ENCODE measurements around the gene SEC61B.

Gene SEC61B

DNA sequence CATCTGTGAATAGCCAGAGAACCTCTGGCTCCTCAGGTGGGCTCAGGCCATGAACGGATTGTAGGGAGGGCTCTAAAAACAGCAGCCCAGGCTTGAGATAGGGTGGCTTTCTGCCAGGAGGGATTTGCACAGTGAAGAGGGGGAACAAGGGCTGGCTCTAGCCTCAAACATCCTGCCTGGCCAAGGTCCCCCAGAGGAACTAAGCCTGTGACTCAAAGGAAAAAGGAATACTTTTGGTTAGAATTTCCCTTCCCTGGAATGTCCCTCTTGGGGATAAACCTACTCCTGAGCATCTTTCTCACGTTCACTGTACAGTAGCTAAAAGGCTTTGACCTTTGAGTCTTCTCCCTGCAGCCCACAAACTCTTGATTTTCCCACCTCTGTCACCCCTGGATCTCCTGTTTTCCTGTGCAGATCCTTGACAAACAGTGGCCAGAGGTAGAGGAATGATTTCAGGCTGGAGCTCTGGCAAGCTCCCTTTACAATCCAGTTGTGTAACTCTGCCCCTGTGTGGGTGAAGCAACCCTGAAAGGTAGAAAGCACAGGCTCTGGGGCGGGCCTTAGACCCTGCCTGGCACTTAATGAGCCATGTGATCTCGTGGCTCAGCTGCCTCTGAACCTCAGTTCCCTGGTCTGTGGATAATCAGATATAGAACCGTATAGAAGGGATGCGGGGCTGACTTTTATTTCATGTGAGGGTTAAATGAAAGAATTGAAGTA, 17.4 kb downstream of the SEC61B start:
- DNase-seq = no peak

DNA sequence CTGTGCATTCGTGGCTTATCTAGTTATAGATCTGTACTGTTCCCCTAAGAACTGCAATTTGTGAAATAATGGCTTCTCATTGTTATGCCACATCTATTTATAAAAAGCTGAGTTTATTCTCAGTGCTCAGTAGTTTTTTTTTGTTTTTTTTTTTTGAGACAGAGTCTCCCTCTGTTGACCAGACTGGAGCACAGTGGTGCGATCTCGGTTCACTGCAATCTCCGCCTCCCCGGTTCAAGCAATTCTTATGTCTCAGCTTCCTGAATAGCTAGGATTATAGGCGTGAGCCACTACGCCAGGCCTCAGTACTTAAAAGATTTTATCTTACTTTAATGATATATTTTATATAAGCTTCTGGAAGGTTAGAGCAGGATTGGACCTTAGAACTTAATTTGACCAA, 19.0 kb downstream of the SEC61B start:
- DNase-seq = no peak

DNA sequence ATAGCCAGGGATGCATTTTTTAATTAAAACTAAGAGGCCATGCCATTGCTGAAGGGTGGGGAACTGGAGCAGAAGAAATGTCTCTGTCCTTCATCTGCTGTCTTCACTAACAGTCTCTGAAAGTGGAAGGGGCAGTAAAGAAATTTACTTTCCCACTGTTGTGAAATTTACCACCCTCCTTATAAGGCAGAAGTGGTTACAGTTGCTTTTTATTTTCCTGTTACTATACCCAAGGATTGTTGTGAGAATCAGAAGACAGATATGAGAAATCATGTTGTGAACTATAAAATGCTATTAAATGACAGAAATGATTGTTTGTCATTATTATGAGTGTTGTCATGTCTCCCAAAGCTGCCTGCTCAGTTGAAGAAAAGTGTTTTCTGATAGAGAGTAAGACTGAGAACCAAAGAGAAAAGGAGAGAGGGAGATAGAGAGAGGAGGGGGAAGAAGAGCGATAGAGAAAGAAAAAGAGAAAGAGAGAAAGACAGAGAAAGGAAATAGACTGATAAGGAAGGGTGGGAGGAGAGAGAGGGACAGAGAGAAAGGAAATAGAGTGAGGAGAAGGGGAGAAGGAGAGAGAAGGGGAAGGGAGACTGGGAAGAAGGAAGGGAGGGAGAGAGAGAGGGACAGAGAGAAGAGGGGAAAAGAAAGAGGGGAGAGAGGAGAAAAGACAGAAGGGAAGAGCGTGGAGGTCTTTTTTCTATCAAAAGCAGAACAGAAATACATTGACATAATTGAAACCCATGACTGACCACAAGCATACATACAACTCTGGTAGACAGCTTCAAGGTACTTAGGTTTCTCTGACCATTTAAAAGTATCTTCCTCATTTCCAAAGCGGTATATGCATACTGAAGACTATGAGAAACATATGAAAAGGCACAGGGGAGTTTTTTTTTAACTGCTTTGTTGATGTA, 22.5 kb downstream of the SEC61B start:
- DNase-seq = no peak

DNA sequence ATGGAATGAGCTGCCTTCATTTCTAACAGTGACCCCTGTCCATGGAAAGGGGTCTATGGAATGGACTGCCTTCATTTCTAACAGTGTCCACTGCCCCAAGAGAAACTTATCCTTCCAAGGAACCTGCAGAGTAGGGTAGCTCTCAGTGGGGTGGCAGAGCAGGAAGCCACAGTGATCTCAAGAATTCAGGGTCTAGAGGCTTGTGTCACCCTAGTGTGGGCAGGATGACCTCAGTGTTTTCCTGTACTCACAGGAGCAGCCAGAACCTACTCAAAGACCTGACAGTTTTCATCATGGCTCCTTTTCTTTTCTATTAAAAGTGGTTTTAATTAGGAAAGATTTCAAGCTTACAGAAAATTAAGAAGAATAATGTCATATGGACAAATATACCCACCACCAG, 27.5 kb downstream of the SEC61B start:
- no peak for DNase-seq

DNA sequence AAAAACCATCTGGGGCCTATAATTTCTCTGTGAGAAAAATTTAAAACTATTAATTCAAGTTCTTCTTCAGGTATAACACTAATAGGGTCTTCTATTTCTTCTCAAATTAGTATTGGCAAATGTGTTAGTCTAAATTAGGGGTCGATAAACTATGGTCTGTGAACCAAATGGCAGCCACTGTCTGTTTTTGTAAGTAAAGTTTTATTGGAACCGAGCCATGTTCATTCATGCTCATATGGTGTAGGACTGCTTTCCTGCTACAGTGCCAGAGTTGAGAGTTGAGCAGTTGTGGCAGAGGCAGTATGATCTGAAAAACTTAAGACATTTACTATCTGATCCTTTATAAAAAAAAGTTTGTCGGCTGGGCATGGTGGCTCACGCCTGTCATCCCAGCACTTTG, 29.1 kb downstream of the SEC61B start:
- DNase-seq = no peak

DNA sequence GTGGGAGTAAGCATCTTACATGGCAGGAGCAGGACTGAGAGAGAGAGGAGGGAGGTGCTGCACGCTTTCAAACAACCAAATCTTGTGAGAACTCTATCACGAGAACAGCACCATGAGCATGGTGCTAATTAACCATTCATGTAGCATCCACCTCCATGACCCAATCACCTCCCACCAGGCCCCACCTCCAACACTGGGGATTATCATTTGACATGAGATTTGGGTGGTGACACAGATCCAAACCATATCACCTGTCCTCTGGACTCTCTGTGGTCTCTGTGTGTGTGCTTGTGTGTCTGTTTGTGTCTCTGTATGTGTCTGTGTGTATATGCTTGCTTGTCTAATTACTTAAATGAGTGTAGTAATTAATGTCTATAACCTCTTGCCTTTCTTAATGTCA, 31.1 kb downstream of the SEC61B start:
- DNase-seq = no peak

DNA sequence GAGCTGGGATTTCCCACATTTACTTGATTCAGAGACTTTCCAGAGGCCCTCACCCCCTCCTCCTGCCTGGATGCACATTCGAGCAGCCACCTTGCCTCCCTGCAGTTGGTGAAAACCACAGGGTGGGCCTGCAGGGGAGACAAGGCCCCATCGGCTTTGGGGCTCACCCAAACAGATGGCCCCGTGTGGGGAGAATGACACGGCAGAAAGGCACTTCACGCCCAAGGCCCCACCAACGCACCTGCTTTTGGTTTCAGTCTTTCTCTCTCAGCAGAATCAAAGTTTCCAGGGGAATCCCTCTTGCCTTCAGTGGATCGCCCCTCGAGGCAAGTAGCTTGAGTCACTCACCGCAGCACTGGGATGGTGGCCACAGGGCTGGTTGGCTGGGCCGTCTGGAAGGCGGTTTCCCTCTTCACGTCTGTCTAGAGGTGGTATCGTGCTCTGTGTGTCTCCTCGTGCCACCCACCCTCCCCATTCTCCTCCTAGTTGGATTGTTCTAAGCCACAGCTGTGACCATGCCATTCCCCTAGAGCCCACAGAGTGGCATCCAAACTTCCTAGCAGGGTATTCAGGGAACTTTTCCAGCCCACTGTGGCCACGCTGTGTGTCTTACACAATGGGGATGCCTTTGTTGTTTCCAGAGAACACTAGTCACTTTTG, 31.8 kb downstream of the SEC61B start:
- no peak for DNase-seq

DNA sequence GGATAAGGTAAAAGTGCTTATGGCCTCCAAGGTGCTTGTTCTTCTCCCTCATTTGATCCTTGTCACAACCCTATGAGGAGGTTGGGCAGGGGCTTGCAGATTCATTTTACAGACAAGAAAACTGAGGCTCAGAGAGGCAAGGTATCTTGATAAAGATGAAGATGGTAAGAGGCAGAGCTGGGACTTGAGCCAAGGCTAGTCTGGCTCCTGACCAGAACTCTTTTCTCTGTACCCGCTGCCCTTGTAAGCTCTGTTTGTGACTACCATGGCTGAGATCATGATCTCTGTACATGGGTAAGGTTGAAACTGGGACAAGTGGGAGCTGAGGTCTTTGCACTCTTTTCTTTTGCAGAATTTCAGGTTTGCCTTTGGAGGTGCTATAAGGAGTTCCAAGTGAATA, 33.6 kb downstream of the SEC61B start:
- DNase-seq = no peak

DNA sequence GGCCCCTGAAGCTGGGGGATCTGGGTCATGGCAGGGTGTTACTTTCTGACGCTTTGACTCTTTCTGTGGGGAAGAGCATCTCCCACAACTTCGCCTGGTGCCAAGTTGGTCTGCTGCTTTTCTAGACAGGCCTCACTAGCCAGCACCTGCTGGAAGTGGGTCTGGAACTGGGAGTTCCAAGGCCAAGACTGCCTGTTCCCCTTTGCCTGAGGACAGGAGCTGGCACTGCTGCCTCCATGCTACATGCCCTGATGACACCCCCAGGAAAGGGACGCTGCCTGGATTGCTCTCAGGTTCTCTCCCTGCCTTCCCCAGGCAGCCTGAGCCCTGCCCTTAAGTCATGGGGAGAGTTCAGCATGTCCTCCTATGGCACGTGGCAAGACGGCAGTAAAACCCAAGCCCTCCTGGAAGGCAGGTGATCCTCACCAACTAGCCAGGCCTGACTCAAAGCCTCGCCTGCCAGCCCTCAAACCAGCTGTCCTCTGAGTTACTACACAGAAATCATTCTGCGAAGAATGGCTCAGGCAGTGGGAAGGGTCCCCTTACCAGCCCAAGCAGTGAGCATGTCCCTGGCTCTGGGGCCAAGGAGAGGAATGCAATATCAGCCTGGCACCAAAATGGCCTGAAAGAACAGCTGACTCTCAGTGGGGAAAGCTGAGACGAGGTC, 35.8 kb downstream of the SEC61B start:
- DNase-seq = no peak

DNA sequence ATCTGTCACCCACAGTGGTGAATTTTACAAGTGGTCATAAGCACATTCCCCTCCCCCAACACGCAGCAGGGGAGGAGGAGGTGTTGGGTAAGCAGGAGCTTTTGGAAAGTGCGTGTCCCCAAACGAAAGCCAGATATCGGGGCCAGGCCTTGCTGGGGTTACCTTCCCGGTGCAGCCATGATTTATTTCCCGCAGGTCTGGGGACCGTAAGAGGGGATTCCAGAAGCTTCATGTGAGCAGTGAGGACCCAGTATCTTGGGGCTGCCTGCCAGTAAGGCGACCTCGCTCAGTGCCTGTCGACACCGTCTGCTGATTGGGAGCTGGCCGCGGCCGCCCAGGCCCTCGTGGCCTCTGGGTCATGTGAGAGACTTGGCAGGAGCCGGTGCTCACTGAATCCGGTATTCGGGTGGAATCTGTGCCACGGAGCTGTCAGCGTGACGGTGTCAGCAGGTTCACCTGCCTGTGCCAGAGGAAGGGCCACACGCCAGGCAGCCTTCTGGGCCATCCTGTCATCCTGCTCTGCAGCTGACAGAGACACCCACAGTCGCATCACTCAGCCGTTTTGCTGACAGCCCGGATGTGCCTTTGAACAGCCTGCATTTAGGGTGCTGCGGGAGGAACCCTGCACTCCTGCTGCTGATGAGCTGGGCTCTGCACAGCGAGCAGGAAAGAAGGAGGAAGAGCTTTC, 37.3 kb downstream of the SEC61B start:
- DNase-seq = peak; percentile 1

DNA sequence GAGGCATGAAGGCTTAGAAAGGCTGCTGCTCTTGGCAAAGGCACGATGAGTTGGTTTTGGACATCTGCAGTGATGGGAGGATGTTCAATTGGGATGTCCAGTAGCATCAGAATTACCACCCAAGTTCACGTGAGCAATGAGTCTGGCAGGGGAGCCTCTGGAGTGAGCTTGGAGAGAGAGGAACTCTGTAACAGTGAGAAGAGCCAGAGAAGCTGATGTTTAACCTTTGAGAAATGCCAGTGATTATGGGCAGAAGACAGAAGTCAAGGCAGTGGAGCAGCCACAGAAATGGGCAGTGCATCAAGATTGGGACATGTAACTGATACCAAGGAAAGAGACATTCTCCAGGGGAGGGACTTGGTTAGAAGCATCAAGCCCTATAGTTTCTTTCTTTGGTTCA, 39.8 kb downstream of the SEC61B start:
- no peak for DNase-seq

DNA sequence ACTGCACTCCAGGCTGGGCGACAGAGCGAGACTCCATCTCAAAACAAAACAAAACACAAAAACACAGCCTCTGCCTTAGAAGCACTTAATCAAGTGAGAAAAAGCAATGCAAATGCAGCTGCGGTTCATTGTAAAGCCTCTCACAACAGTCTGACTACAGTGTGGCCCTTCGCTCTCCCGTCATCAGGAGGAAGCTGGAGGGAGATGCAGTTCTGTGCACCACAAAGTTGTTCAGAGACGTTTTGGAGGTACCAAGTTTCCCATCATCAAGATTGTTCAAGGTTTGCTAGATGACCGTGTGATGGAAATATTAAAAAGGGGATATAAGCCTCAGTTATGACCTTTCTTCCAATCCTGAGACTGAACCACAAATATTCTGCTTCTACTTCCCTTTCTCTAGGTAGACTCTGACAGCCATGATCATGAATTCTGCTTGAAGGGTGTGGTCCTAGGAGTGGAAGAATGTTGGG, 40.9 kb downstream of the SEC61B start:
- no peak for DNase-seq

DNA sequence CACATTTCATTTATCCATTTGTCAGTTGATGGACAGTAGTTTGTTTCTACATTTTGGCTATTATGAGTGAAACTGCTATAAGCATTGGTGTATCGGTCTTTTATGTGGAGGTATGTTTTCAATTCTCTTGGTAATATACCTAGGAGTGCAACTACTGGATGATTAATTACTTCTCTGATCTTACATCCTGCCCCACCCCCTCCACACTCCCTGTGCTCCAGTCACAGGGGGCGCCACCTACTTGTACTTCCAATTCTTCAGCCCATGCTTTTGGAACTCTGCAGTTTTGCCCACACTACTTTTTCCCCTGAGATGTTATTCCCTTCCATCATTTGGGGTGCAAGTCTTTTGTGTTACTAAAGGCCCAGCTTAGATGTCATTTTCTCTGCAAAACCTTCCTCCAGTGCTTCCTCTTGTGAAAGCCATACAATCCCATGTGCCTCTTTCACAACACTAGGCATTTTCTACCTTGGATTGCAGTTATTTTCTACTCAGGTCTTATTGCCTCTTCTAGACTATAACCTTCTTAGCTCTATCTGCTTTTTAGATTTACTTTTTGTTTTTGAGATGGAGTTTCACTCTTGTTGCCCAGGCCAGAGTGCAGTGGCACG, 42.1 kb downstream of the SEC61B start:
- no peak for DNase-seq

DNA sequence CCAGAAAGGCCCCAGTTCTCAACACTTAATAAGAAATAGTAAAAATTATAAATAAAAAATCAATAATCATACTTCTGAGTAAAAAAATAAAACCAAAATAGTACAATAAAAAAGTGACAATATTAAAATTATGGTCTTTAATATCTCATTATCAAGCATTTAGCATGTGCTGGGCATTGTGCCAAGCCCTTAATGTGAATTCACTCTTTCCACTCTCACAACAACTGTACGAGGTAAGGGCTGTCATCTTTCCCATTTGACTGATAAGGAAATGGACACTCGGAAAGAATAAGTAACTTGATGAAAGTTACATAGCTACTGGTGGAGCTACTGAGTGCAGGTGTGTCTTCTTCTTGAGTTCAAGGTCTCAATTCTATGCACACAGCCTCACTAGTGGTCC, 43.6 kb downstream of the SEC61B start:
- DNase-seq = no peak

DNA sequence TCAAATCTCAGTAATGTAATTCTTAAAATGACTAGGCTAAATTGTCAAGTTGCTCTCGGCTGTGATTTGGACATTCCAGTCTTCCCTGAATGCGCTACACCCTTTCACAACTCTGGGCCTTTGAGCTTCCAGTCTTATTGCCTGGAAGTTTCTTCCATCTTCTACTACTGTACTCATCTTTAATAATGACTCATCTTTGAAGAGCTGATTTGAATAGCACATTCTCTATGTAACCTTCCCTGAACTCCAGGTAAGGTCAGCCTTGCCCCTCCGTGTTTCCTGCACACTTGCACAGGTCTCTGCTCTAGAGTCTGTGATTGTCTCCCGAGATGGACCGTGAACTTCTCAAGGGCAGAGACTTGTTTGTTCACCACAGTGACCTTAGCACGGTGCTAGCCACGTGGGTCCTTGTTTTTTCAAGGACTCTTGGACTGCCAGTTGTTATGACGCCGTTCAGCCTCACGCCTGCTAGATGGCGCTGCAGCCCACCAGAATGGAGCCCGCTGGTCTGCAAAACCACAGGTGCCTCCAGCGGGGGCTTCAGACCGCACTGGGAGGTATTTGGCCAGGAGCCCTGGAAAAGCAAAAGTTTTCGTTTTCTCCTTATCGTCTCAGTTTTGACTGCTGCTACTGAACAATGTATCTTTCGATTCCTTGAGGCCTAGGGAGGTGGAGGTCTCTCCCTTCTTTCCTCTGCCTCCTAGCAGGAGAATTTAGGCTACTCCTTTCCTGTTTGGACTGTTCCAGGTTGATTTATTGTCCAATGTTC, 44.4 kb downstream of the SEC61B start:
- DNase-seq = peak; percentile 41

DNA sequence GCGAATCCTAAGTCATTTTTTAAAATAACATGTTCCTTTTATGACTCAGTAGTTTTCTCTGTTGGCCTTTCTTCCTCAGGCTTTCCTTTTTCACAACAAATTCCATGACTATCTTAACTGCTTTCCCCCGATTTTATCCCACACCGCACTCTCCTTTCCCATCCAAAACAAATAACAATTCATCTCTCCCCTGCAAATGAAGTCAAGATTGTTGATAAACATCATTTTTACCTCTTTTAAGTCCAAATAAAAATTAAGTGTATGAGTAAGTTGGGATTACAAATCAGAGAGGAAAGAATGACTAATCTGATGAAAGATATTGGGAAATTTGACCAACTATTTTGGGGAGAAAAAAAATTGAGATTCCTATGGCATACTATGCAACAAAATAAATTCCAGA, 47.3 kb downstream of the SEC61B start:
- no peak for DNase-seq

DNA sequence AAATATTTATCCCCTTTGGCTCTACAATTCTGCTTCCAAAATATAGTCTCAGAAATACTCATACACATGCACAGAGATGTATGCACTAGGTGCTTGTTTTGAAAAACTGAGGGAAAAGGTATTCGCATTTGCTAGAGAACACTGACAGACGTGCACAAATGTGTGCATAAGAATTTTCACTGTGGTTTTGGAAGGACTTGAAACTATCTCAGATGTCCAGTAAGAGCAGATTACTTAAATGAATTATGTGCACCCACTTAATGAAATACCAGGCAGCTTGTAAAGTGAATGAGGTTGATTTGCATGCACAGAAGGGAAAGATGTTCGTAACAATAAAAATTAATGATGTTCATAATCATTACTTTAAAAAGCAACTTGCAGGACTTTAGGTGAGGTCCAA, 48.4 kb downstream of the SEC61B start:
- no peak for DNase-seq

DNA sequence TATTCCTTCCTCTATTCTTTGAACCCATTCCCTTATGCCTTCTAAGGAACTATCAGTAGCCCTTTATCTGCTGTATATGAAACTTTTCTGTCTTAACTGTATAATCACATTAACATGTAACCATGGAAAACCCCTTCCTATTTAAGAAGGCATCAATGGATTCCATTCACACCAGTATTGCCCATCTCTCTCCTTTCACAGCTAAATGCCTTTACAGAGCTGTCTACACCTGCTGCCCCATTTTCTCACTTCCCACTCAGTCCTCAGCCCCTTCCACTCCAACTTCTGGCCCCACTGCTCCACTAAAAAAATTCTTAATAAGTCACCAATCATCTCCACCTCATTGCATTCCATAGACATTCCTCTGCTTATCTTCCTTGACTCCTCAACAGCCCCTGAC, 50.8 kb downstream of the SEC61B start:
- DNase-seq = no peak

DNA sequence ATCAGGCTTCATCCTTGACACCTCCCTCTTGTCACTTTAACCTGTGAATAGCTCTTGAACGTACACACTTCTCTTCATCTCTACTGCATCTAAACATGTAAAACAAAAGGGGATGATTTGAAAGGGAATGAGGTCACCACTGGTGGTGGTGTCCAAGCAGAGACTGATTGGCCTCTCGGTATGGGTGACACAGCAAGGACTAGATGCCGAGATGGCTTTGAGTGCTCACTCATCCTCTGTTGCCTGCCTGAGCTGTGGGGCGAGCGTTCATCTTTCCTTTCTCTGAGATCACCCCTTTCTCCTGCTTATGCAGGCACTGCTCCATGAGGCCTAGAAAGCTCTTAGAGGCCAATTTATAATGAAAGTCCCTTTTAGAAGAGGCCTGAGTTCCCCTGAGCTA, 51.9 kb downstream of the SEC61B start:
- no peak for DNase-seq

DNA sequence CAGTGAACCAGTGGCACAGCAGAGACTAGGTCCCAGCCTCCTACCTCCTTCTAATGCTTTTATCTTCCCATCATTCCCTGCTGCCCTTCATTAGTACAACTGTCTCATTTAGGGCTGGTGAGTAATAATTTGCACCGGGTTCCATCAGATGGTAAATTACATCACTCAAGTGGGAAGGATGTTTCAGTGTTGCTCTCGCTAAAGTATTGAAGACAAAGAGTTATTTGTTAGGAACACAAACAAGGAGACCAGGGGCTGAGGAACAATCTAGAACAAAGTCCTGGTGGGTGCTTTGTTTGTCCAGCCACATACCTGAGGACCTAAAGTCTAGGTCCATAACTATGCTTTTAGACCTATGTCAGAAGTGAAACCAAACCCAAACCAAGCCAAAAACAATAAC, 52.4 kb downstream of the SEC61B start:
- no peak for DNase-seq

All from NCI-H2227 treated with DMSO at 0.1 percent for 48 hours (cell line).